Stimulated activated CD8-positive, alpha-beta memory T cell treated with anti-CD3 and anti-CD28 coated beads, Interleukin-15, amount 100 ng/mL, for 1 hour (primary cell): ENCODE results near the gene AGXT.

Experiments used
- DNase-seq: peaks from one replicate; pipeline ENCODE4 v3.0.0-alpha.2; 2020; ENCODE audit warnings: low read depth

Gene AGXT

GRCh38 chr2:240916571-240917008 is 48.0 kb downstream of the AGXT start:
- no peak for DNase-seq

- DNase-seq, result no peak
Measured at GRCh38 chr2:240917009-240917683, 48.5 kb downstream of the AGXT start.

GRCh38 chr2:240917684-240918257 is 49.1 kb downstream of the AGXT start:
- DNase-seq, result no peak

- no peak for DNase-seq
Measured at GRCh38 chr2:240918258-240919091, 49.9 kb downstream of the AGXT start.

DNA sequence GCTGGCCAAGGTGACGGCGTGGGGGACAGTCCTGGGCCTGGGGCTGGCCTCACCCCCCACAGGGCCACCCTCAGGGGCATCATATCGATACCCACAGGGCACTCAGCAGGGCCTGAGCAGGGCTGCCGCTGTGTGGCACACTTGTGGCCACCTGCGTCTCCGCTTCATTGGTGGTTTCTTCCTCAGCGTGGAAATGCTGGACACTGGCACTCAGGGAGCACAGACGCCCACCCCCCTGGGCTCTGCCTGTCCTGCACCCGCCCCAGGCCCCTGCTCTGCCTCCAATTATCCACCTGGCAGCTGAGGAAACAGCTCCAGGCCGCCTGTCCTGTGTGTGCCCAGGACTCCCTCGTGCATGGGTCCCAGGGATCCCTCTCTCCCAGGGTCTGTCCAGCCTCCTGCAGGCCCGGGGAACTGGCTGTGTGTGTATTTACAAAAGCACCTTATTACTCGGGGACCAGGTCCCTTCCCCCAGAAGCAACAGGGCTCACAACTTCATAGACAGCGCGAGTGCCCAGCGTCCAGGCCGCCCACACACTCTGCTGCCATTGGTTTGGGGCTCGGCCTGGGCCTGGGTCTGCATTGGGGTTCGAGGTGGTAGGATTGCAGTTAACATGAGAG is 50.6 kb downstream of the AGXT start:
- no peak for DNase-seq

DNA sequence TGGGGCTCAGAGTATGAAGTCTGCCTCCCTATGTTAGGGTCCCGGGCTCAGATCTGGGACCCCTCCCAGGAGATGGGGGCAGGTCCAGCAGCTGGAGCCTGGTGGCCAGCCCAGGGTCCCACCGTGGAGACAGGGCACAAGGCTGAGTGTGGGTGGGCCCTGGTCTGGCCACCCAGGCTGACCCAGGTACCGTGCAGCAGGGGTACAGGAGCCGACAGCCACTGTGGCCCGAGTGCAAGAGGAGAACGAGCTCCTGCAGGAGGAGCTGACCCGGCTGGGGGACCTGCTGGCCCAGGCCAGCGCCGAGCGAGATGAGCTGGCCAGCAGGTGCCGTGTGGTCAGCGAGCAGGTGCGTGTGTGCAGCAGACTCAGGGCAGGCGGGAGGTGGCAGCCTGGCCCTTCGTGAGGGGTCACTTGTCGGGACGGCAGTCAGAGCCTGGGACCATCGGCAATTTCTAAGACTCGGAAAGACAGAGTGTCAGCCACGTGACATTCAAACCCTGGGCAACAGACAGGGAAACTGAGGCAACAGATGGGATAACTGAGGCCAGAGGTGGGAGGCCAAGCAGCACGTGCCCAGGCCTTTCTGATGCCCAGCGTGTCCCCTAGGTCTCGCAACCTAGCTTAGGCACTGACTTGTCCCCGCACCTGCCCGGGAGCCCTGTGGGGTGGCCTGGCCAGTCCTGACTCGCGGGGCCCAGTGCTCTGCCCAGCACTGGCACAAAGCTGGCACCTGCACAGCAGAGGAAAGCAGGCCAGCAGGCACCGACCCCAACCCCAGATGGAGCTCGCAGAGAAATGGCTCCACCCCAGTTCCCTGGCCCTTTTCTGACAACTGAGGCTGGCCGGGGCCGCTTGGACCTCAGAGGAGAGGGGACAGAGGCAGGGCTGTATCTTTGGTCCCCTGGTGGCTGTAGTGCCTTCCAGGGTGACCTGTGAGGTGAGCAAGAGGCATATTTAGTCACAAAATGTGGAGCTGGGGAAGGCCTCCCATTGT is 51.5 kb downstream of the AGXT start:
- DNase-seq, result no peak

- no peak for DNase-seq
Measured at GRCh38 chr2:240920783-240921231, 52.2 kb downstream of the AGXT start.

- no peak for DNase-seq
Measured at GRCh38 chr2:240921311-240921994, 52.8 kb downstream of the AGXT start.

DNA sequence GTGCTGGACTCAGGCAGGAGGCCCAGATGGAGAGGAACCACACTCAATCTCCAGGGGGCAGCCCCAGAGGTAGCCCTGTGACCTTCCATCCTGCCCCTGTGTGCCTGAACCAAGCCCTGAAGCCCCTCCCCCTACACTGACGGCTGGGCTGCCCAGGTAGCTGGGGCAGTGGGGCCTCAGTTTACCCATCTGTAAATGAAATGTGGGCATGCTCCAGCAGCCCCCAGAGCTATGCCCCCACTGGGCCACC is 53.3 kb downstream of the AGXT start:
- no peak for DNase-seq

GRCh38 chr2:240922245-240922981 is 53.8 kb downstream of the AGXT start:
- no peak for DNase-seq

- no peak for DNase-seq
Measured at GRCh38 chr2:240922982-240923537, 54.4 kb downstream of the AGXT start.

GRCh38 chr2:240925191-240925567 is 56.6 kb downstream of the AGXT start:
- no peak for DNase-seq

DNA sequence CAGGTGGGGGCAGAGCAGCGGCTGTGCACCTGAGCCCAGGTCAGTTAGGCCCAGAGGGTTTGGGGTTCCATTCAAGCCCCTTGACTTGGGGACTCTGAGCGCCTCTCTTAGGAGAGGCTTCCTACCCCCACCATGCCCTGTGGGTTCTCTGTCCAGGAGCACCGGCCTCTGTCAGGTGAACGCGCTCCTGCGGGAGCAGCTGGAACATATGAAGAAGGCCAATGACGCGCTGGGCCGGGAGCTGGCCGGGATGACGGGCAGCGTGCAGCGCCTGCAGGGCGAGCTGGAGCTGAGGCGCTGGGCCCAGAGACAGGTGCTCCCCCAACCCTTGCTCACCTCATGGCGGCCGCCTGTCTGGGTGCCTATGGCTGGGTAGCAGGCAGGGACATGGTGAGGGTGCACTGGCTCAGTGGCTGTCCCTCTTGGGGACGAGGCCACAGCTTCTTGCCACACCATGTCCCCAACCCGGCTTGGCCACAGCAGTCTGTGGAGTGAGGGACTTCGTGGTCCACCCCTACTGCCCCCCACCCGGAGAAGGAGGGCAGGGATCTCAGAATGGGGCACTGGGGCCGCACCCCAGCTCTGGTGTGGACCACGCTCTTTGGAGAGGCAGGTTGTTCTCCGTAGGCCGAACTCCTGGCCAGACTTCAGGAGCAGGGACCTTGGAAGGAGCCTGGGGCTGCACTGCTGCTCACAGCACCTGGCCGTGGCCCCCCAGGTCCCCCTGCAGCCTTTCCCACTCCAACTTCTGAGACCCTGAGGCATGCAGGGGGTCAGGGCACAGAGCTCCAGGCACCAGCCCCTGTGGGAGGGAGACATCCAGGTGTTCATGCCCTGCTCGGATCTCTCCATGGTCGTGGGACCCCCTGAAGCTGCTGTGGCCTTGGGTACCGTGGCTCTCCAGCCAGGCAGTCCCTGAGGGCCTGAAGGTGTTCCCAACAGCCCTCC is 57.2 kb downstream of the AGXT start:
- DNase-seq, result no peak

- DNase-seq, result no peak
Measured at GRCh38 chr2:240926516-240927389, 58.1 kb downstream of the AGXT start.

GRCh38 chr2:240927390-240927781 is 58.8 kb downstream of the AGXT start:
- DNase-seq, result no peak

DNA sequence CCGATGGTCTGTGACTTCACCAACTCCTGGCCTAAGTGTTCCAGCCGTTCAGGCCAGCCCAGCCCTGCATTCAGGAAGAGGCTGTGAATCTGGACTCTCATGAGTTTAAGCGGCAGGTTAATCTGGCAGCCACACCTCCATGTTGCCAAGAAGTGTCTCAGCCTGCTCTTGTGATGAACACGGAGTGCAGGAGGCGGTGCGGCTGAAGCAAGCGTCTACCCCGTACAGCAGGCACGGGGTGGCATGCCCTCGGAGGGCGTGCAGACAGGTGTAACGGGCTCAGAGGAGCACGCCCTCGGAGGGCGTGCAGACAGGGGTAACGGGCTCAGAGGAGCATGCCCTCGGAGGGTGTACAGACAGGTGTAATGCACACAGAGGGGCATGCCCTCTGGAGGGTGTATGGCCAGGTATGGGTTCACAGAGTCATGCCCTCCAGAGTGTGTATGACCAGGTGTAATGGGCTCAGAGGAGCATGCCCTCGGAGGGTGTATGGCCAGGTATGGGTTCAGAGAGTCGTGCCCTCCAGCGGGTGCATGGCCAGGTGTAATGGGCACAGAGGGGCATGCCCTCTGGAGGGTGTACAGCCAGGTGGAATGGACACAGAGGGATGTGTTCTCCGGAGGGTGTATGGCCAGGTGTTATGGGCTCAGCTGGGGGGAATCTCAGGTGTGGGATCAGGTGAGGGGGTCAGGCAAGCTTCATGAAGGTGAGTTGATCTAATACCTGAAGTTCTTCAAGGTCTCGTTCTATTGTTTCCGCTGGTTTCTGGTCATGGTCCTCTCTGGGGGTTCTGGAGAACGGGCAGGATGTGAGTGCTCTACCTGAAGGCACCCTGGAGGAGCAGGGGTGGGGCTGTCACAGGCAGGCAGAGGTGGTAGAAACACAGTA is 60.1 kb downstream of the AGXT start:
- DNase-seq, result no peak
